HCT116 (cell line): ENCODE measurements around the gene RNF208. TPM values are rescaled to one million over a fixed set of nuclear protein-coding genes. Genes with fewer than 3 reads are reported as not detected.

Experiments
- ATAC-seq: fragments of 200-7000 bp; cut with Tn5 transposase; 2 replicates; pipeline ENCODE4 v1.9.1; 2020; ENCODE audit warnings: mild to moderate bottlenecking, moderate library complexity
- BruUV-seq: library from RNA; stranded (reverse); fragments of 400-500 nt; replicated peaks from 2 replicates; lab custom pipeline; 2021; lab: Mats Ljungman, UMichigan
- CTCF ChIA-PET: fragments of 300-600 bp; sonication (Branson Sonifier 250); formaldehyde crosslinking; loops from one replicate; lab custom pipeline; 2021; ENCODE audit warnings: antibody characterized with exemption; lab: Charles Lee
- POLR2A ChIA-PET: fragments of 300-600, 350-600 bp; sonication (Branson Sonifier 250); formaldehyde crosslinking; loops from one replicate; lab custom pipeline; 2021; ENCODE audit warnings: antibody characterized with exemption; lab: Charles Lee
- RAD21 ChIA-PET, 2 experiments: fragments of 300-600 bp; sonication (Branson Sonifier 250); formaldehyde crosslinking; loops; one replicate each; lab custom pipeline; 2023; ENCODE audit warnings: low total read pairs in 2 of 2; ENCODE audit not compliant: uncharacterized antibody in 2 of 2, unreplicated experiment in 2 of 2, low non-redundant PET in 1 of 2; lab: Charles Lee
- DNase-seq: peaks from one replicate; pipeline ENCODE4 v3.0.0-alpha.2; 2010; ENCODE audit warnings: low read depth, low spot score
- H2AFZ ChIP-seq: fragments of 200-600 bp; shearing (Covaris generic), sonication (generic); 2 replicates; pipeline ENCODE4 v1.6.1; 2017; ENCODE audit warnings: low read depth, mixed run types, mixed read lengths, antibody characterized with exemption, low read length; ENCODE audit not compliant: poor library complexity, severe bottlenecking
- H3K27ac ChIP-seq: 2 replicates; pipeline ENCODE4 v1.5.1; 2012; ENCODE audit warnings: low read depth, low read length
- H3K27me3 ChIP-seq: fragments of 200-600 bp; sonication (generic); 2 replicates; pipeline ENCODE4 v1.6.1; 2016; ENCODE audit warnings: mixed run types, low read length, mixed read lengths; ENCODE audit not compliant: insufficient read depth
- H3K36me3 ChIP-seq, 2 experiments: fragments of 200-500 bp in 1 of 2; fragments of 200-600 bp in 1 of 2; sonication (Bioruptor generic) in 1 of 2; sonication (generic) in 1 of 2; 2 replicates each; pipeline versions ENCODE4 v1.5.1 to v1.6.1; 2014 to 2016; ENCODE audit warnings: low read length in 2 of 2, inconsistent platforms in 1 of 2, mixed read lengths in 1 of 2, mixed run types in 1 of 2; ENCODE audit not compliant: insufficient read depth in 2 of 2, control insufficient read depth in 1 of 2
- H3K4me1 ChIP-seq, 2 experiments: fragments of 200-600 bp in 1 of 2; sonication (generic) in 1 of 2; 2 replicates each; pipeline versions ENCODE4 v1.5.1 to v1.6.1; 2012 to 2017; ENCODE audit warnings: low read length in 2 of 2, inconsistent platforms in 1 of 2, mild to moderate bottlenecking in 1 of 2, mixed read lengths in 1 of 2, mixed run types in 1 of 2, moderate library complexity in 1 of 2; ENCODE audit not compliant: insufficient read depth in 2 of 2, control insufficient read depth in 1 of 2
- H3K4me2 ChIP-seq: fragments of 200-600 bp; sonication (generic); 2 replicates; pipeline ENCODE4 v1.6.1; 2017; ENCODE audit warnings: mixed run types, low read length, mixed read lengths
- H3K4me3 ChIP-seq, 2 experiments: fragments of 200-600 bp in 1 of 2; sonication (generic) in 1 of 2; replicated peaks in 1 of 2; 2 replicates each; pipeline ENCODE4 v1.5.1; 2011 to 2016; ENCODE audit warnings: low read length in 2 of 2, control low read depth in 1 of 2, low read depth in 1 of 2, mild to moderate bottlenecking in 1 of 2, mixed read lengths in 1 of 2, mixed run types in 1 of 2
- H3K79me2 ChIP-seq: fragments of 200-600 bp; sonication (generic); 2 replicates; pipeline ENCODE4 v1.6.1; 2017; ENCODE audit warnings: mild to moderate bottlenecking, mixed run types, low read length, moderate library complexity, mixed read lengths; ENCODE audit not compliant: insufficient read depth
- H3K9ac ChIP-seq: fragments of 200-600 bp; sonication (generic); 2 replicates; pipeline ENCODE4 v1.6.1; 2016; ENCODE audit warnings: low read length, mixed read lengths
- H3K9me2 ChIP-seq: fragments of 200-600 bp; sonication (generic), shearing (Covaris generic); 2 replicates; pipeline ENCODE4 v1.6.1; 2017; ENCODE audit warnings: mixed run types, mild to moderate bottlenecking, moderate library complexity; ENCODE audit not compliant: insufficient read depth
- H3K9me3 ChIP-seq, 2 experiments: fragments of 200-500 bp in 1 of 2; fragments of 200-600 bp in 1 of 2; sonication (Bioruptor generic) in 1 of 2; sonication (generic) in 1 of 2; 2 replicates each; pipeline ENCODE4 v1.6.1; 2014 to 2017; ENCODE audit warnings: low read length in 2 of 2, mixed read lengths in 2 of 2, inconsistent platforms in 1 of 2, low read depth in 1 of 2, mild to moderate bottlenecking in 1 of 2, mixed run types in 1 of 2, moderate library complexity in 1 of 2; ENCODE audit not compliant: control insufficient read depth in 1 of 2, insufficient read depth in 1 of 2
- H4K20me1 ChIP-seq: fragments of 200-600 bp; sonication (generic), shearing (Covaris generic); 2 replicates; pipeline ENCODE4 v1.6.1; 2017; ENCODE audit warnings: mixed run types, mild to moderate bottlenecking, moderate library complexity; ENCODE audit not compliant: insufficient read depth
- FOSL1 ChIP-seq: IDR thresholded peaks from 2 replicates; pipeline ENCODE4 v1.6.1; 2012; ENCODE audit warnings: low read depth
- SP1 ChIP-seq: IDR thresholded peaks from 2 replicates; pipeline ENCODE4 v1.6.1; 2012; ENCODE audit warnings: low read depth
- SRF ChIP-seq: IDR thresholded peaks from 2 replicates; pipeline ENCODE4 v1.6.1; 2012; ENCODE audit warnings: low read depth
- YY1 ChIP-seq: IDR thresholded peaks from 2 replicates; pipeline ENCODE4 v1.6.1; 2011; ENCODE audit warnings: low read length, low read depth, moderate library complexity, mild to moderate bottlenecking; ENCODE audit not compliant: insufficient replicate concordance; ENCODE audit errors: extremely low read depth
- ZFX ChIP-seq: fragments of 450-650 bp; IDR thresholded peaks from 2 replicates; pipeline ENCODE4 v1.6.1; 2017
- ZNF274 ChIP-seq: fragments of 200-500 bp; sonication (Bioruptor generic); IDR thresholded peaks from 2 replicates; pipeline ENCODE4 v1.6.1; 2014; ENCODE audit warnings: mild to moderate bottlenecking, low read depth, low read length, inconsistent platforms
- intact Hi-C: fragments of 100-400 bp; cut with micrococcal nuclease; formaldehyde crosslinking; loops from 2 replicates; pipeline ENCODE4 v1.10.0; 2022
- total RNA-seq: library from RNA; stranded (reverse); gene quantifications from one replicate; pipeline ENCODE4 v1.2.1, GENCODE V29; 2021; ENCODE audit not compliant: unreplicated experiment
- TF ChIP-seq, protein P1 (sequence below): IDR thresholded peaks from 2 replicates; pipeline ENCODE4 v1.6.1; 2012; ENCODE audit warnings: low read depth
- TF ChIP-seq, protein P2 (sequence below): IDR thresholded peaks from 2 replicates; pipeline ENCODE4 v1.6.1; 2011; ENCODE audit warnings: mild to moderate bottlenecking, low read length, moderate library complexity; ENCODE audit not compliant: insufficient replicate concordance; ENCODE audit errors: extremely low read depth
- TF ChIP-seq, protein P3 (sequence below), 3 experiments: fragments of 200-600 bp in 1 of 3; sonication (generic) in 1 of 3; IDR thresholded peaks in 2 of 3; conservative IDR thresholded peaks in 1 of 3; 2 replicates each; pipeline ENCODE4 v1.5.1; 2012 to 2017; ENCODE audit warnings: low read depth in 2 of 3, low read length in 2 of 3, antibody characterized with exemption in 1 of 3, borderline replicate concordance in 1 of 3, control low read depth in 1 of 3, mild to moderate bottlenecking in 1 of 3, mixed read lengths in 1 of 3, mixed run types in 1 of 3, moderate library complexity in 1 of 3; ENCODE audit not compliant: insufficient read depth in 1 of 3
- TF ChIP-seq, protein P4 (sequence below): IDR thresholded peaks from 2 replicates; pipeline ENCODE4 v1.6.1; 2012

RNF208 gene
- total RNA-seq, 1 experiment from 2014 or later: 26.1 TPM

DNA sequence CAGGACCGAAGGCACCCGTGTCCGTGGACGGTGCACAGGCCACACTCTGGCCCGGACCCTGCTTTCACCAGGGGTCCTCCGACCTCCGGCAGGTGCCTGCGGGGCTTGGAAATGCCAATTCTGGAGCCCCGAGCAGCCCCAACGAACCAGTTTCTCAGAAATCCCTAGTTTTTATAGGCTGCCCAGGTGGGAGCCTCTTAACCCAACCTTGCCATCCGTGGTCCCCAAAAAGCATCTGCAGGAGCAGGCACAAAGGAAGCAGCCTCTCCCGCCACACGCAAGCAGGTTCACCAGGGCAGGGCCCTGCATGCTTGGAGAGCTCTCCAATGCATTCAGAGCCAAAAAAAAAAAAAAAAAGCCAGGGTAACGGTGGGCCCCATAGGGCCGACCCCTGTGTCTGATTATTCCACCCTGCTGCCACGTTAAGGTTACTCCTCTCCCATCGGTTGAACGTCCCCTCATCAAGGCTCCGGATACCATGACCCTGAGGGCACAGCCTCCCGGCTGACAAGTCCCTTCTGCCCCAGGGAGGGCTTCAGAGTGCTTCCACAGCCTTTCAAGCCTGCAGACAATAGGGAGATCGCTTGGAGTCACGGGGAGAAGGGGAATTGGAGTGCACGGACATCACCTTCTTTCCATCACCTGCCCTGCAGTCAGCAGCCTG is 20.7 kb downstream of the RNF208 start:
- Histone ChIP-seq H3K36me3 (peaks cover 0 to 3% of the 10 kb centered on the region in 2 experiments; a peak in 1 of 4 replicates), H3K9me3 (no peaks in the 10 kb centered on the region), H3K79me2 (peaks cover 52% of the 10 kb centered on the region), H3K4me3 (peak overlapping the region; percentile 61 to 81), H3K9me2 (no peaks in the 10 kb centered on the region), H2AFZ (no peak overlapping the region)
- DNase-seq: no peak
- BruUV-seq: no TSS peak
- TF ChIP-seq SRF (no peak), SP1 (no peak), FOSL1 (no peak), YY1 (no peak), ZNF274 (no peak), ZFX (no peak)
- TF ChIP-seq, protein P1, sequence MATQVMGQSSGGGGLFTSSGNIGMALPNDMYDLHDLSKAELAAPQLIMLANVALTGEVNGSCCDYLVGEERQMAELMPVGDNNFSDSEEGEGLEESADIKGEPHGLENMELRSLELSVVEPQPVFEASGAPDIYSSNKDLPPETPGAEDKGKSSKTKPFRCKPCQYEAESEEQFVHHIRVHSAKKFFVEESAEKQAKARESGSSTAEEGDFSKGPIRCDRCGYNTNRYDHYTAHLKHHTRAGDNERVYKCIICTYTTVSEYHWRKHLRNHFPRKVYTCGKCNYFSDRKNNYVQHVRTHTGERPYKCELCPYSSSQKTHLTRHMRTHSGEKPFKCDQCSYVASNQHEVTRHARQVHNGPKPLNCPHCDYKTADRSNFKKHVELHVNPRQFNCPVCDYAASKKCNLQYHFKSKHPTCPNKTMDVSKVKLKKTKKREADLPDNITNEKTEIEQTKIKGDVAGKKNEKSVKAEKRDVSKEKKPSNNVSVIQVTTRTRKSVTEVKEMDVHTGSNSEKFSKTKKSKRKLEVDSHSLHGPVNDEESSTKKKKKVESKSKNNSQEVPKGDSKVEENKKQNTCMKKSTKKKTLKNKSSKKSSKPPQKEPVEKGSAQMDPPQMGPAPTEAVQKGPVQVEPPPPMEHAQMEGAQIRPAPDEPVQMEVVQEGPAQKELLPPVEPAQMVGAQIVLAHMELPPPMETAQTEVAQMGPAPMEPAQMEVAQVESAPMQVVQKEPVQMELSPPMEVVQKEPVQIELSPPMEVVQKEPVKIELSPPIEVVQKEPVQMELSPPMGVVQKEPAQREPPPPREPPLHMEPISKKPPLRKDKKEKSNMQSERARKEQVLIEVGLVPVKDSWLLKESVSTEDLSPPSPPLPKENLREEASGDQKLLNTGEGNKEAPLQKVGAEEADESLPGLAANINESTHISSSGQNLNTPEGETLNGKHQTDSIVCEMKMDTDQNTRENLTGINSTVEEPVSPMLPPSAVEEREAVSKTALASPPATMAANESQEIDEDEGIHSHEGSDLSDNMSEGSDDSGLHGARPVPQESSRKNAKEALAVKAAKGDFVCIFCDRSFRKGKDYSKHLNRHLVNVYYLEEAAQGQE: no peak
- TF ChIP-seq, protein P2, sequence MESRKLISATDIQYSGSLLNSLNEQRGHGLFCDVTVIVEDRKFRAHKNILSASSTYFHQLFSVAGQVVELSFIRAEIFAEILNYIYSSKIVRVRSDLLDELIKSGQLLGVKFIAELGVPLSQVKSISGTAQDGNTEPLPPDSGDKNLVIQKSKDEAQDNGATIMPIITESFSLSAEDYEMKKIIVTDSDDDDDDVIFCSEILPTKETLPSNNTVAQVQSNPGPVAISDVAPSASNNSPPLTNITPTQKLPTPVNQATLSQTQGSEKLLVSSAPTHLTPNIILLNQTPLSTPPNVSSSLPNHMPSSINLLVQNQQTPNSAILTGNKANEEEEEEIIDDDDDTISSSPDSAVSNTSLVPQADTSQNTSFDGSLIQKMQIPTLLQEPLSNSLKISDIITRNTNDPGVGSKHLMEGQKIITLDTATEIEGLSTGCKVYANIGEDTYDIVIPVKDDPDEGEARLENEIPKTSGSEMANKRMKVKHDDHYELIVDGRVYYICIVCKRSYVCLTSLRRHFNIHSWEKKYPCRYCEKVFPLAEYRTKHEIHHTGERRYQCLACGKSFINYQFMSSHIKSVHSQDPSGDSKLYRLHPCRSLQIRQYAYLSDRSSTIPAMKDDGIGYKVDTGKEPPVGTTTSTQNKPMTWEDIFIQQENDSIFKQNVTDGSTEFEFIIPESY: no peak
- TF ChIP-seq, protein P3, sequence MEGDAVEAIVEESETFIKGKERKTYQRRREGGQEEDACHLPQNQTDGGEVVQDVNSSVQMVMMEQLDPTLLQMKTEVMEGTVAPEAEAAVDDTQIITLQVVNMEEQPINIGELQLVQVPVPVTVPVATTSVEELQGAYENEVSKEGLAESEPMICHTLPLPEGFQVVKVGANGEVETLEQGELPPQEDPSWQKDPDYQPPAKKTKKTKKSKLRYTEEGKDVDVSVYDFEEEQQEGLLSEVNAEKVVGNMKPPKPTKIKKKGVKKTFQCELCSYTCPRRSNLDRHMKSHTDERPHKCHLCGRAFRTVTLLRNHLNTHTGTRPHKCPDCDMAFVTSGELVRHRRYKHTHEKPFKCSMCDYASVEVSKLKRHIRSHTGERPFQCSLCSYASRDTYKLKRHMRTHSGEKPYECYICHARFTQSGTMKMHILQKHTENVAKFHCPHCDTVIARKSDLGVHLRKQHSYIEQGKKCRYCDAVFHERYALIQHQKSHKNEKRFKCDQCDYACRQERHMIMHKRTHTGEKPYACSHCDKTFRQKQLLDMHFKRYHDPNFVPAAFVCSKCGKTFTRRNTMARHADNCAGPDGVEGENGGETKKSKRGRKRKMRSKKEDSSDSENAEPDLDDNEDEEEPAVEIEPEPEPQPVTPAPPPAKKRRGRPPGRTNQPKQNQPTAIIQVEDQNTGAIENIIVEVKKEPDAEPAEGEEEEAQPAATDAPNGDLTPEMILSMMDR (IDR thresholded peaks at IDR 0.05 in 2 of 3, conservative IDR thresholded peaks at IDR 0.05 in 1 of 3; ENCODE audit: borderline replicate concordance in 1 of 3, insufficient read depth in 1 of 3, low read depth in 2 of 3, low read length in 2 of 3): no peak
- TF ChIP-seq, protein P4, sequence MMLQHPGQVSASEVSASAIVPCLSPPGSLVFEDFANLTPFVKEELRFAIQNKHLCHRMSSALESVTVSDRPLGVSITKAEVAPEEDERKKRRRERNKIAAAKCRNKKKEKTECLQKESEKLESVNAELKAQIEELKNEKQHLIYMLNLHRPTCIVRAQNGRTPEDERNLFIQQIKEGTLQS: no peak
- TF ChIP-seq, all 23 proteins: peak for 0
- Histone ChIP-seq H3K27ac (peak overlapping the region; percentile 68), H3K4me2 (peak overlapping the region; percentile 95), H3K4me1 (peaks cover 31 to 52% of the 10 kb centered on the region in 2 experiments), H3K27me3 (no peaks in the 10 kb centered on the region), H3K9ac (peak overlapping the region; percentile 77), H4K20me1 (no peaks in the 10 kb centered on the region)
- intact Hi-C loops: no loop called here
- ChIA-PET RAD21 (interaction anchor here in 1 of 2 experiments (1.1 kb wide), 1 partner anchor 12 kb away, joined by 4 read pairs; the partner anchor contains the start of gene SSNA1), POLR2A (interaction anchor here (0.8 to 1.2 kb wide), 12 partner anchors 9 to 133 kb away, joined by 3 to 17 read pairs (median 4); partner anchors contain the start of genes ANAPC2, MAN1B1, RNF224 and SSNA1), CTCF (interaction anchor here (0.5 to 2.0 kb wide), 6 partner anchors 12 to 152 kb away, joined by 3 to 7 read pairs (median 3); partner anchors contain the start of genes CYSRT1 and RNF224)
- ATAC-seq: peak; percentile 16
